GM12878 (cell line): ENCODE data around the gene PRR5L. TPM values are rescaled to one million over a fixed set of nuclear protein-coding genes. Genes with fewer than 3 reads are reported as not detected.

ENCODE experiments used
- BHLHE40 ChIP-seq, 2 experiments: fragments of 450-650 bp in 1 of 2; IDR thresholded peaks; 2 replicates each; pipeline ENCODE4 v1.6.1; 2011 to 2017; ENCODE audit warnings: low read depth in 2 of 2, borderline replicate concordance in 1 of 2, improper control_type of control experiment in 1 of 2, low read length in 1 of 2, mild to moderate bottlenecking in 1 of 2
- CEBPB ChIP-seq, 2 experiments: fragments of 150-350 bp in 1 of 2; IDR thresholded peaks; 2 replicates each; pipeline ENCODE4 v1.6.1; 2012 to 2014; ENCODE audit warnings: low read depth in 2 of 2, low read length in 2 of 2, borderline replicate concordance in 1 of 2, inconsistent platforms in 1 of 2
- CHD4 ChIP-seq: fragments of 200-600 bp; sonication (generic); IDR thresholded peaks from 2 replicates; pipeline ENCODE4 v1.6.1; 2016; ENCODE audit warnings: mild to moderate bottlenecking
- IKZF2 ChIP-seq, 2 experiments: fragments of 450-650 bp; IDR thresholded peaks; 2 replicates each; pipeline ENCODE4 v1.6.1; 2017; ENCODE audit warnings: mild to moderate bottlenecking in 2 of 2, moderate library complexity in 2 of 2
- IRF4 ChIP-seq: IDR thresholded peaks from 2 replicates; pipeline ENCODE4 v1.6.1; 2011; ENCODE audit warnings: low read depth, low read length
- JUNB ChIP-seq: IDR thresholded peaks from 2 replicates; pipeline ENCODE4 v1.6.1; 2016; ENCODE audit warnings: antibody characterized with exemption, mild to moderate bottlenecking
- JUND ChIP-seq: IDR thresholded peaks from 2 replicates; pipeline ENCODE4 v1.6.1; 2012; ENCODE audit warnings: low read depth, mild to moderate bottlenecking, low read length, improper control_type of control experiment, moderate library complexity
- MEF2B ChIP-seq: fragments of 450-650 bp; IDR thresholded peaks from 2 replicates; pipeline ENCODE4 v1.6.1; 2018; ENCODE audit warnings: mild to moderate bottlenecking, moderate library complexity; ENCODE audit not compliant: partially characterized antibody, poor library complexity, severe bottlenecking
- MTA2 ChIP-seq: fragments of 450-650 bp; IDR thresholded peaks from 2 replicates; pipeline ENCODE4 v1.6.1; 2016; ENCODE audit warnings: low read depth, mild to moderate bottlenecking, moderate library complexity
- MTA3 ChIP-seq: IDR thresholded peaks from 2 replicates; pipeline ENCODE4 v1.6.1; 2012; ENCODE audit warnings: low read length, inconsistent platforms, borderline replicate concordance
- NR2F1 ChIP-seq: fragments of 450-650 bp; conservative IDR thresholded peaks from 2 replicates; pipeline ENCODE4 v1.6.1; 2017; ENCODE audit warnings: mild to moderate bottlenecking
- STAT1 ChIP-seq: fragments of 450-650 bp; conservative IDR thresholded peaks from 2 replicates; pipeline ENCODE4 v1.6.1; 2014; ENCODE audit warnings: antibody characterized with exemption, mild to moderate bottlenecking
- TBL1XR1 ChIP-seq: IDR thresholded peaks from 2 replicates; pipeline ENCODE4 v1.6.1; 2012; ENCODE audit warnings: low read depth, low read length, improper control_type of control experiment
- ZBTB4 ChIP-seq: fragments of 450-650 bp; formaldehyde crosslinking; IDR thresholded peaks from 2 replicates; pipeline ENCODE4 v1.4.0; 2022; ENCODE audit warnings: mild to moderate bottlenecking, moderate library complexity
- ZBTB40 ChIP-seq: fragments of 450-650 bp; IDR thresholded peaks from 2 replicates; pipeline ENCODE4 v1.6.1; 2016; ENCODE audit warnings: mild to moderate bottlenecking, moderate library complexity, borderline replicate concordance
- ZNF217 ChIP-seq: fragments of 450-650 bp; IDR thresholded peaks from 2 replicates; pipeline ENCODE4 v1.6.1; 2017; ENCODE audit warnings: antibody characterized with exemption, mild to moderate bottlenecking
- ZNF24 ChIP-seq: fragments of 450-650 bp; IDR thresholded peaks from 2 replicates; pipeline ENCODE4 v1.6.1; 2017; ENCODE audit warnings: antibody characterized with exemption, mild to moderate bottlenecking
- ZNF592 ChIP-seq: fragments of 450-650 bp; IDR thresholded peaks from 2 replicates; pipeline ENCODE4 v1.6.1; 2017; ENCODE audit warnings: mild to moderate bottlenecking, moderate library complexity
- polyA plus RNA-seq, 11 experiments: library from polyadenylated mRNA; depleted of rRNA in 4 of 11; unstranded in 6 of 11; stranded (reverse) in 5 of 11; fragments of >200 nt; fragmentation: Nextera tagmentation in 4 of 11; fragmentation: Illumina TruSeq in 1 of 11; extraction: Ambion mirVana in 4 of 11; extraction: Trizol in 1 of 11; gene quantifications; 1 replicate in 1 of 11; 2 replicates in 10 of 11; pipeline versions ENCODE4 v1.2.1 to v1.2.3, GENCODE V29; 2011 to 2016; ENCODE audit warnings: inconsistent platforms in 2 of 11, missing spikeins in 2 of 11, low read depth in 1 of 11
- total RNA-seq, 4 experiments: library from RNA; depleted of rRNA in 3 of 4; stranded (reverse); fragments of >200 nt in 3 of 4; fragmentation: Illumina TruSeq in 1 of 4; extraction: Trizol in 1 of 4; gene quantifications; 2 replicates each; pipeline versions ENCODE4 v1.2.1 to v1.2.3, GENCODE V29; 2013 to 2021

The PRR5L gene
- total and polyA plus RNA-seq, 10 of the 15 experiments (the other 5 are each of a cell fraction or from before 2014, with no cell fraction given), result 0.11 to 4.2 (median 0.67) TPM; not detected in 1

GRCh38 chr11:36354221-36355003 lies 58.3 kb downstream of the PRR5L start (continued):
- TF ChIP-seq MTA3 (peak; percentile 84), TBL1XR1 (peak; percentile 75; the same call in 1 of the 2 replicates), BHLHE40 (IDR thresholded peaks at IDR 0.05; ENCODE audit: borderline replicate concordance in 1 of 2, low read depth in 2 of 2, low read length in 1 of 2) (peak; percentile 44 to 56; a peak in 2 of 4 replicates), JUNB (peak; percentile 98), IRF4 (peak; percentile 71), STAT1 (no peak), IKZF2 (IDR thresholded peaks at IDR 0.05) (peak; percentile 71 to 77), ZNF592 (no peak), CHD4 (no peak), CEBPB (IDR thresholded peaks at IDR 0.05; ENCODE audit: borderline replicate concordance in 1 of 2, low read depth in 2 of 2, low read length in 2 of 2) (peak in 1 of 2 experiments; percentile 59; a peak in 1 of 4 replicates), ZBTB4 (CRISPR knock-in tag) (no peak), NR2F1 (peak; percentile 94), ZNF217 (0 out of 2 replicates have a peak, but pooled peaks have one; percentile 73), ZBTB40 (peak; percentile 24; the same call in 1 of the 2 replicates), MEF2B (peak; percentile 63), JUND (peak; percentile 91), ZNF24 (peak; percentile 27; the same call in 1 of the 2 replicates), MTA2 (peak; percentile 57; the same call in 1 of the 2 replicates)
